Left ventricle myocardium inferior (tissue), 1 donor: ENCODE results near the gene GUCA2B. TPM values are rescaled to one million over a fixed set of nuclear protein-coding genes. Genes with fewer than 3 reads are reported as not detected.

Experiments
- DNase-seq: peaks from one replicate; pipeline ENCODE4 v3.0.0-alpha.2; 2020
- H3K27ac ChIP-seq: fragments of 200-600 bp; replicated peaks from 2 replicates; pipeline ENCODE4 v1.8.0; 2021
- H3K27me3 ChIP-seq: fragments of 200-600 bp; 2 replicates; pipeline ENCODE4 v1.8.0; 2021; ENCODE audit warnings: low read depth
- H3K36me3 ChIP-seq: fragments of 200-600 bp; 2 replicates; pipeline ENCODE4 v1.8.0; 2021
- H3K4me1 ChIP-seq: fragments of 200-600 bp; 2 replicates; pipeline ENCODE4 v1.8.0; 2021
- H3K4me3 ChIP-seq: fragments of 200-600 bp; 2 replicates; pipeline ENCODE4 v1.8.0; 2021; ENCODE audit warnings: mild to moderate bottlenecking, moderate library complexity
- H3K9me3 ChIP-seq: fragments of 200-600 bp; replicated peaks from 2 replicates; pipeline ENCODE4 v1.8.0; 2021
- intact Hi-C: fragments of 100-400 bp; cut with micrococcal nuclease; formaldehyde crosslinking; loops from one replicate; pipeline ENCODE4 v1.11.0; 2022
- total RNA-seq: library from RNA; stranded (reverse); fragmentation: NEBNext Ultra II Directional; extraction: Animal tissue kit (Norgen Biotek cat#: 25700); gene quantifications from one replicate; pipeline ENCODE4 v1.2.1, GENCODE V29; 2021
- TF ChIP-seq, protein P1 (sequence below): fragments of 200-600 bp; IDR thresholded peaks from 2 replicates; pipeline ENCODE4 v1.8.0; 2021; ENCODE audit warnings: antibody characterized with exemption, mild to moderate bottlenecking, borderline replicate concordance
- donor health status: DM: no; HTN: yes; CAD: no; lungs with severe emphysema.

GUCA2B gene
- total RNA-seq, 1 donor from 2014 or later, result not detected

DNA sequence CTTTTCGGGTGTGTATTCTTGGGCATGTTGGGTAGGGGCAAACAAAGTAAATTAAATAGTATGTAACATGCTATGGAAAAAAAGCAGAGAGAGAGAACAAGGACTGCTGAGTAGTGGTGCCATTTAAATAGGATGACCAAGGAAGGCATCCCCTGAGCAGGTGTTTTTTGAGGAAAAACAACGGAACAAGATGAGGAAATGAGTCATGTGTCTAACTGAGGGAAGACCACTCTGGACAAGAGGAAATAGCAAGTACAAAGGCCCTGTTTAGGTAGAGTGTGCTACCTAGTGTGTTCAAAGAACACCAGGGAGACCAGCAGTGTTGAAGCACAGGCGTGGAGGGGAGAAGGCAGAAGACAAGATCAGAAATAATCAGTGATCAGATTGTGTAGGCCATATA is 31.4 kb downstream of the GUCA2B start:
- peaks cover 7% of the 10 kb centered on the region for H3K4me1 ChIP-seq
- DNase-seq, result no peak
- no peak overlapping the region for H3K27ac ChIP-seq
- peaks cover 50% of the 10 kb centered on the region for H3K36me3 ChIP-seq
- no peak overlapping the region for H3K4me3 ChIP-seq
- intact Hi-C loops, result no loop called here
- TF ChIP-seq, protein P1, sequence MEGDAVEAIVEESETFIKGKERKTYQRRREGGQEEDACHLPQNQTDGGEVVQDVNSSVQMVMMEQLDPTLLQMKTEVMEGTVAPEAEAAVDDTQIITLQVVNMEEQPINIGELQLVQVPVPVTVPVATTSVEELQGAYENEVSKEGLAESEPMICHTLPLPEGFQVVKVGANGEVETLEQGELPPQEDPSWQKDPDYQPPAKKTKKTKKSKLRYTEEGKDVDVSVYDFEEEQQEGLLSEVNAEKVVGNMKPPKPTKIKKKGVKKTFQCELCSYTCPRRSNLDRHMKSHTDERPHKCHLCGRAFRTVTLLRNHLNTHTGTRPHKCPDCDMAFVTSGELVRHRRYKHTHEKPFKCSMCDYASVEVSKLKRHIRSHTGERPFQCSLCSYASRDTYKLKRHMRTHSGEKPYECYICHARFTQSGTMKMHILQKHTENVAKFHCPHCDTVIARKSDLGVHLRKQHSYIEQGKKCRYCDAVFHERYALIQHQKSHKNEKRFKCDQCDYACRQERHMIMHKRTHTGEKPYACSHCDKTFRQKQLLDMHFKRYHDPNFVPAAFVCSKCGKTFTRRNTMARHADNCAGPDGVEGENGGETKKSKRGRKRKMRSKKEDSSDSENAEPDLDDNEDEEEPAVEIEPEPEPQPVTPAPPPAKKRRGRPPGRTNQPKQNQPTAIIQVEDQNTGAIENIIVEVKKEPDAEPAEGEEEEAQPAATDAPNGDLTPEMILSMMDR, result no peak
- no peaks in the 10 kb centered on the region for H3K9me3 ChIP-seq
- H3K27me3 ChIP-seq, result no peaks in the 10 kb centered on the region

DNA sequence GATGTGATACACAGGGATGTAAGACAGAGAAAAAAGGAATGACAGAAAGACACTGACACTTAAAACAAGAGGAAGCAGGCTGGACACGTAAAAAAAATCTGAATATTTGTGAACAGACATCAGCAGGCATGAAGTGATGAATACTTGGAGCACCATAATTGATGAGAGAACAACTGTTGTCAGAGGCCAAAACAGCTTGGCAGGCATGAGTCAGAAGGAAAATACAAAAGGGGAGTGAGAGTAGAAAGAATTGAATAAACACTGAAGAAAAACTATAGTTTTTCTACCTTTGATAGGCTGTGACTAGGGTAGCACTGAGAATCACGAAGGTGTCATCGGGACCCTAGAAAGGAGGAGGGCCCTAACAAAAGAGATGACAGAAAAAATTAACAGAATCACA is 32.9 kb downstream of the GUCA2B start:
- TF ChIP-seq, protein P1, result no peak
- intact Hi-C loops, result no loop called here
- Histone ChIP-seq H3K36me3 (peaks cover 59% of the 10 kb centered on the region), H3K27me3 (no peaks in the 10 kb centered on the region), H3K27ac (no peak overlapping the region), H3K4me1 (no peaks in the 10 kb centered on the region), H3K9me3 (no peaks in the 10 kb centered on the region), H3K4me3 (no peak overlapping the region)
- DNase-seq, result no peak

DNA sequence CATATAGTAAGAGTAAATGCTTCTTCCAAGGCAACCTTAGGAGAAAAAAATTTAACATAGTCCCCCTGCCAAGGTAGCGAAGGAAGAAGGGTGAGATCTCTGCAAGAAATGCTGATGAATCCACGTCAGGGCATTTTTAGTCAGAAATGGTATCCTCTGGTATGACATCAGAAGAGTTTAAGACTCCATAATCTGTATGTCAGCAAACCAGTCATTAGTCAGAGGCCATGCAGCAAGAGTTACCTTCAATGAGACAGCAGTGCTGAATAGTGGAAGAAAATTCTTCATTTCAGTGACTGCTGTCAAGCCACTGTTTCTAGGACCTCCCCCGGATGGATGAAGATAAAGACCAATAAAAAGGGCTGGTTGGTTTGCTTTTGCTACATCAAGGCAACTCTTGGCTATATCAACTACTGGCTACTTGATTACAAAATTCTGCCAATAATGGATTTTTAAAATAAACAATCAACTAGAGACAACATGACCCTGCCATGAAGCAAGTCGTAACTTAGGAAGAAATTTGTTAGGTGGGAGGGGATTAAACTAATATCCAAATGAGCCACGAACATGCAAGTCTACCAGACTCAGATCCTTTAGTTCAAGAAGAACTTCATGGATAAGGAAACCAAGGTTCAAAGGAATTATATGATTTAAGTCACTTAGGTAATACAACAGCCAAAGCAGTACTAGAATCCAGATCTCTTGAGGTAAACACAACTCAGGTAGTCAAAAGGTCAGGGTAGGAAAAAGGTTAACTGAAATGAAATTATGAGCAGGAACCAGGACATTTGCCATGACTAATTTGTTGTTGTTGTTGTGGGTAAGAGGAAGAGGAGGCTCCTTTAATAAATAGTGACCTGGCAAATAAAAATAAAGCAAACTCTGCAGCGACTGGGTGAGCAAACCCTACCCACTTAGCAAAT is 37.0 kb downstream of the GUCA2B start:
- peaks cover 63% of the 10 kb centered on the region for H3K36me3 ChIP-seq
- no peak for DNase-seq
- H3K4me1 ChIP-seq, result peaks cover 3% of the 10 kb centered on the region
- intact Hi-C loops, result no loop called here
- no peak overlapping the region for H3K4me3 ChIP-seq
- H3K9me3 ChIP-seq, result no peaks in the 10 kb centered on the region
- no peak overlapping the region for H3K27ac ChIP-seq
- H3K27me3 ChIP-seq, result no peaks in the 10 kb centered on the region
- TF ChIP-seq, protein P1, result no peak

DNA sequence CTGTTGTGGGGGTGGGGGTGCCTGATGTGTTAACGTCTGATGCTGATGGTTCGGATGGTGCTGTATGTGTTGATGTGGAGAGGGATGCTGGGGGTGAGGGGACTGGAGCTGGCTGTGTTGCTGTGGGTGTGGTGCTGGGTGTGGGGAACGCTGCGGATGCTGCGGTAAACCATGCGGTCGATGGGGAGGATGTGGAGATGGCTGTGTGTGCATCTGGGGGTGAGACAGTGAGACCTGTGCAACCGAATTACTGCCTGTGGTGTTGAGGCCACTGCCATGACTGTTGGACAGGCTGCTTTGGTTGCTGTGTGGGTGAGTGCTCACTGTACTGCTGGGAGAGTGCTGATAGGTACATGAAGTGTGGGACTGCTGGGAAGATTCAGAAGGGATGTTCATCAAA is 38.1 kb downstream of the GUCA2B start:
- no peak for DNase-seq
- intact Hi-C loops, result no loop called here
- Histone ChIP-seq H3K9me3 (no peaks in the 10 kb centered on the region), H3K27me3 (no peaks in the 10 kb centered on the region), H3K27ac (no peak overlapping the region), H3K4me1 (peaks cover 3% of the 10 kb centered on the region), H3K36me3 (peaks cover 65% of the 10 kb centered on the region), H3K4me3 (no peak overlapping the region)
- TF ChIP-seq, protein P1, result no peak

DNA sequence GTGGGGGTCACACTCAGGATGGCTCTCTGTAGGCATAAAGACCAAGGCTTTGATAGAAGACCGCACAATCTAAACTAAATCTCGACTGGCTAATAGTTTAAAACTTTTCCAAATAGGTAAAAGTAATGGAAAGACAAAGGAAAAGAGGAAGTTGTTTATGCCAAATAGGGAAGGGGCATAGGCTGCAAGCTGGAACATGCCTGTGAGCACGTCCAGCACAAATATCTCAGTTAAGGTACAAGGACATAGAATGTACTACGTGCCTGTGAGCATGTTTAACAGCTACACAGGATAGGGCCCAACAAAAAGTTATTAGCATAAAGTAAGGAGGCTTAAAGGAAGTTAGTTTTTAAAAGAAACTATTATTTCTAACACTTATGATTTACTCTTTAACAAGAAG is 38.9 kb downstream of the GUCA2B start:
- peaks cover 64% of the 10 kb centered on the region for H3K36me3 ChIP-seq
- DNase-seq, result no peak
- no peak overlapping the region for H3K4me3 ChIP-seq
- intact Hi-C loops, result no loop called here
- H3K4me1 ChIP-seq, result peaks cover 3% of the 10 kb centered on the region
- H3K9me3 ChIP-seq, result no peaks in the 10 kb centered on the region
- TF ChIP-seq, protein P1, result no peak
- no peaks in the 10 kb centered on the region for H3K27me3 ChIP-seq
- no peak overlapping the region for H3K27ac ChIP-seq
